NCI-H524 treated with DMSO at 0.1 percent for 48 hours (cell line): ENCODE measurements around the gene MOB1B.
"Not testable (repeated sequence)": the region's sequence is repeated elsewhere in the genome, so short reads cannot be mapped to it uniquely, and the experiment has no call there.

Source experiments
- DNase-seq: peaks from one replicate; lab custom pipeline; 2025; lab: John Stamatoyannopoulos, UW

The MOB1B gene

GRCh38 chr4:70956549-70957210 lies 54.5 kb downstream of the MOB1B start:
- no peak for DNase-seq

- DNase-seq: no peak
Observed at GRCh38 chr4:70958681-70959080, 56.5 kb downstream of the MOB1B start.

GRCh38 chr4:70969076-70969475 lies 66.9 kb downstream of the MOB1B start:
- DNase-seq: no peak

- no peak for DNase-seq
Observed at GRCh38 chr4:70976252-70976651, 74.1 kb downstream of the MOB1B start.

- no peak for DNase-seq
Observed at GRCh38 chr4:70979445-70980008, 77.4 kb downstream of the MOB1B start.

- DNase-seq: no peak
Observed at GRCh38 chr4:70980196-70980595, 78.0 kb downstream of the MOB1B start.

- no peak for DNase-seq
Observed at GRCh38 chr4:70984106-70984505, 81.9 kb downstream of the MOB1B start.

GRCh38 chr4:70984589-70984988 lies 82.4 kb downstream of the MOB1B start:
- DNase-seq: no peak

GRCh38 chr4:70991596-70991995 lies 89.4 kb downstream of the MOB1B start:
- DNase-seq: no peak

- DNase-seq: no peak
Observed at GRCh38 chr4:70992391-70992881, 90.3 kb downstream of the MOB1B start.

- DNase-seq: peak; percentile 62
Observed at GRCh38 chr4:70993181-70994068, 91.3 kb downstream of the MOB1B start, which contains the start of gene DCK. DCK (plus strand) TSS chr4:70993649; CDS start chr4:70993836, 187 bp downstream.

GRCh38 chr4:70994069-70994366 lies 91.8 kb downstream of the MOB1B start:
- no peak for DNase-seq

GRCh38 chr4:70994387-70995099 lies 92.4 kb downstream of the MOB1B start:
- DNase-seq: no peak

- DNase-seq: no peak
Observed at GRCh38 chr4:70996018-70996360, 93.8 kb downstream of the MOB1B start.

GRCh38 chr4:70997036-70997435 lies 94.9 kb downstream of the MOB1B start:
- no peak for DNase-seq

- no peak for DNase-seq
Observed at GRCh38 chr4:70997546-70997945, 95.4 kb downstream of the MOB1B start.

- not testable (repeated sequence) for DNase-seq
Observed at GRCh38 chr4:70999639-71000038, 97.5 kb downstream of the MOB1B start.

- DNase-seq: not testable (repeated sequence)
Observed at GRCh38 chr4:71001363-71001762, 99.2 kb downstream of the MOB1B start.

GRCh38 chr4:71004281-71004851 lies 102.2 kb downstream of the MOB1B start:
- peak; percentile 29 for DNase-seq

- DNase-seq: not testable (repeated sequence)
Observed at GRCh38 chr4:71005025-71005424, 102.9 kb downstream of the MOB1B start.

GRCh38 chr4:71006203-71006907 lies 104.2 kb downstream of the MOB1B start:
- DNase-seq: no peak
